ENCODE measurements around the gene MTCH1.

DNA sequence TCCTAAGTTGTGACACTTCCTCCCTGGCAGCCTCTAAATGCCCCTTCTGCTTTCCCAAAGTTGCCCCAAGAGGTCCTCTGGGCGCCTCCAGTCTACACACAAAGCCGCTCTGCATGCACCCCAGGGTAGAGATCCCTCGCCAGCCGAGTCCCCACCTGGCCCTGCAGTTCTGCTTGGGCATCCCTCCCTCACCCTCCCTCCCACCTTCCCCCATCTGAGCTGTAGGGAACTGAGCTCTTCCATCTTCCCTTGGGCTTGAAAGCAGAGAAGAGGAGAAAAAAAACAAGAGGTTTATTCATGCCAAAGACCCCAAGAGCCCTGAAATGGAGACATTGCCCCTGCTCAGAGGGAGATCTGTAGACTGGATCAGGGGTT, 13.7 kb upstream of the MTCH1 start:
- TF ChIP-seq POLR2AphosphoS5 (IDR thresholded peaks at IDR 0.05; ENCODE audit: control insufficient read depth, insufficient read depth, low read depth, low read length), result no peak
- TF ChIP-seq RBM17 (IDR thresholded peaks at IDR 0.05; ENCODE audit: borderline replicate concordance, low read depth, low read length), result no peak
- no peak for TF ChIP-seq KAT2B (IDR thresholded peaks at IDR 0.05; ENCODE audit: low read depth, low read length)
- TF ChIP-seq, protein P1, sequence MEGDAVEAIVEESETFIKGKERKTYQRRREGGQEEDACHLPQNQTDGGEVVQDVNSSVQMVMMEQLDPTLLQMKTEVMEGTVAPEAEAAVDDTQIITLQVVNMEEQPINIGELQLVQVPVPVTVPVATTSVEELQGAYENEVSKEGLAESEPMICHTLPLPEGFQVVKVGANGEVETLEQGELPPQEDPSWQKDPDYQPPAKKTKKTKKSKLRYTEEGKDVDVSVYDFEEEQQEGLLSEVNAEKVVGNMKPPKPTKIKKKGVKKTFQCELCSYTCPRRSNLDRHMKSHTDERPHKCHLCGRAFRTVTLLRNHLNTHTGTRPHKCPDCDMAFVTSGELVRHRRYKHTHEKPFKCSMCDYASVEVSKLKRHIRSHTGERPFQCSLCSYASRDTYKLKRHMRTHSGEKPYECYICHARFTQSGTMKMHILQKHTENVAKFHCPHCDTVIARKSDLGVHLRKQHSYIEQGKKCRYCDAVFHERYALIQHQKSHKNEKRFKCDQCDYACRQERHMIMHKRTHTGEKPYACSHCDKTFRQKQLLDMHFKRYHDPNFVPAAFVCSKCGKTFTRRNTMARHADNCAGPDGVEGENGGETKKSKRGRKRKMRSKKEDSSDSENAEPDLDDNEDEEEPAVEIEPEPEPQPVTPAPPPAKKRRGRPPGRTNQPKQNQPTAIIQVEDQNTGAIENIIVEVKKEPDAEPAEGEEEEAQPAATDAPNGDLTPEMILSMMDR (IDR thresholded peaks at IDR 0.05 in 2 of 3, conservative IDR thresholded peaks at IDR 0.05 in 1 of 3; ENCODE audit: insufficient read depth in 2 of 3, low read depth in 1 of 3, low read length in 3 of 3), result no peak
- TF ChIP-seq, protein P2, sequence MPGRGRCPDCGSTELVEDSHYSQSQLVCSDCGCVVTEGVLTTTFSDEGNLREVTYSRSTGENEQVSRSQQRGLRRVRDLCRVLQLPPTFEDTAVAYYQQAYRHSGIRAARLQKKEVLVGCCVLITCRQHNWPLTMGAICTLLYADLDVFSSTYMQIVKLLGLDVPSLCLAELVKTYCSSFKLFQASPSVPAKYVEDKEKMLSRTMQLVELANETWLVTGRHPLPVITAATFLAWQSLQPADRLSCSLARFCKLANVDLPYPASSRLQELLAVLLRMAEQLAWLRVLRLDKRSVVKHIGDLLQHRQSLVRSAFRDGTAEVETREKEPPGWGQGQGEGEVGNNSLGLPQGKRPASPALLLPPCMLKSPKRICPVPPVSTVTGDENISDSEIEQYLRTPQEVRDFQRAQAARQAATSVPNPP (IDR thresholded peaks at IDR 0.05; ENCODE audit: borderline replicate concordance, insufficient read depth, insufficient read length), result no peak
- TF ChIP-seq CHD2 (IDR thresholded peaks at IDR 0.05; ENCODE audit: low read depth, low read length), result no peak
- no peak for TF ChIP-seq EZH2 (IDR thresholded peaks at IDR 0.05; ENCODE audit: borderline replicate concordance, low read depth, low read length)
- no peak for TF ChIP-seq ZNF282 (CRISPR knock-in tag; IDR thresholded peaks at IDR 0.05)
- no peak for TF ChIP-seq CEBPG (CRISPR knock-in tag; IDR thresholded peaks at IDR 0.05)
- TF ChIP-seq CEBPG (tag; conservative IDR thresholded peaks at IDR 0.05 in 1 of 2, IDR thresholded peaks at IDR 0.05 in 1 of 2), result no peak
